Neural cell (in vitro differentiated cells): ENCODE data around the gene CDC73. TPM values are rescaled to one million over a fixed set of nuclear protein-coding genes. Genes with fewer than 3 reads are reported as not detected.

ENCODE experiments used
- H2AFZ ChIP-seq: fragments of 200-600, 300-800 bp; sonication (generic), shearing (Covaris generic); 2 replicates; pipeline ENCODE4 v1.6.0; 2014; ENCODE audit warnings: low read depth, mild to moderate bottlenecking, antibody characterized with exemption, low read length, moderate library complexity
- H3F3A ChIP-seq: fragments of 200-600 bp; shearing (Covaris generic); 2 replicates; pipeline ENCODE4 v1.6.1; 2016; ENCODE audit warnings: mild to moderate bottlenecking, moderate library complexity, mixed read lengths, antibody characterized with exemption, low read length; ENCODE audit not compliant: insufficient read depth, poor library complexity, severe bottlenecking
- H3K27ac ChIP-seq: fragments of 200-600, 300-800 bp; sonication (generic), shearing (Covaris generic); 2 replicates; pipeline ENCODE4 v1.5.1; 2014; ENCODE audit warnings: mild to moderate bottlenecking, low read length, moderate library complexity
- H3K27me3 ChIP-seq: fragments of 300-800, 200-600 bp; sonication (generic), shearing (Covaris generic); 2 replicates; pipeline ENCODE4 v1.6.0; 2014; ENCODE audit warnings: mild to moderate bottlenecking, low read depth, low read length, moderate library complexity; ENCODE audit not compliant: insufficient read depth
- H3K36me3 ChIP-seq: fragments of 300-800, 200-600 bp; sonication (generic), shearing (Covaris generic); 2 replicates; pipeline ENCODE4 v1.5.1; 2014; ENCODE audit warnings: mild to moderate bottlenecking, antibody characterized with exemption, low read length, moderate library complexity; ENCODE audit not compliant: insufficient read depth
- H3K4me2 ChIP-seq: fragments of 300-800, 200-600 bp; sonication (generic), shearing (Covaris generic); 2 replicates; pipeline ENCODE4 v1.6.0; 2014; ENCODE audit warnings: mild to moderate bottlenecking, low read length
- H3K4me3 ChIP-seq: fragments of 300-800, 200-600 bp; sonication (generic), shearing (Covaris generic); 2 replicates; pipeline ENCODE4 v1.5.1; 2014; ENCODE audit warnings: mild to moderate bottlenecking, low read length, moderate library complexity
- H3K79me2 ChIP-seq: fragments of 200-600 bp; shearing (Covaris generic); replicated peaks from 2 replicates; pipeline ENCODE4 v1.6.0; 2014; ENCODE audit warnings: mild to moderate bottlenecking, low read length, moderate library complexity; ENCODE audit not compliant: insufficient read depth
- H3K9ac ChIP-seq: fragments of 300-800, 200-600 bp; sonication (generic), shearing (Covaris generic); 2 replicates; pipeline ENCODE4 v1.6.1; 2016; ENCODE audit warnings: mild to moderate bottlenecking, low read length, mixed read lengths
- H3K9me2 ChIP-seq: fragments of 200-600 bp; shearing (Covaris generic); 2 replicates; pipeline ENCODE4 v1.6.1; 2016; ENCODE audit warnings: mild to moderate bottlenecking, low read length, mixed read lengths; ENCODE audit not compliant: insufficient read depth
- H3K9me3 ChIP-seq: fragments of 200-600, 300-800 bp; sonication (generic), shearing (Covaris generic); 2 replicates; pipeline ENCODE4 v1.6.1; 2016; ENCODE audit warnings: mild to moderate bottlenecking, mixed run types, low read length, moderate library complexity, mixed read lengths
- H4K20me1 ChIP-seq: fragments of 200-600 bp; shearing (Covaris generic); 2 replicates; pipeline ENCODE4 v1.6.1; 2016; ENCODE audit warnings: mild to moderate bottlenecking, mixed run types; ENCODE audit not compliant: insufficient read depth
- EP300 ChIP-seq: fragments of 450-650 bp; conservative IDR thresholded peaks from 2 replicates; pipeline ENCODE4 v1.6.1; 2014; ENCODE audit warnings: antibody characterized with exemption, mild to moderate bottlenecking, moderate library complexity; ENCODE audit not compliant: poor library complexity, severe bottlenecking
- EZH2 ChIP-seq: fragments of 200-600, 300-800 bp; shearing (Covaris generic), sonication (generic); IDR thresholded peaks from 2 replicates; pipeline ENCODE4 v1.6.1; 2014; ENCODE audit warnings: antibody characterized with exemption, low read length, borderline replicate concordance, mild to moderate bottlenecking; ENCODE audit not compliant: insufficient read depth, poor library complexity, severe bottlenecking
- MXI1 ChIP-seq: fragments of 450-650 bp; conservative IDR thresholded peaks from 2 replicates; pipeline ENCODE4 v1.6.1; 2014; ENCODE audit warnings: antibody characterized with exemption, mild to moderate bottlenecking; ENCODE audit not compliant: poor library complexity, severe bottlenecking
- POLR2AphosphoS5 ChIP-seq: IDR thresholded peaks from 2 replicates; pipeline ENCODE4 v1.6.1; 2012
- RAD21 ChIP-seq: fragments of 450-650 bp; conservative IDR thresholded peaks from 2 replicates; pipeline ENCODE4 v1.6.1; 2014; ENCODE audit warnings: antibody characterized with exemption, mild to moderate bottlenecking, moderate library complexity
- SMC3 ChIP-seq: fragments of 450-650 bp; conservative IDR thresholded peaks from 2 replicates; pipeline ENCODE4 v1.6.1; 2014; ENCODE audit warnings: antibody characterized with exemption, mild to moderate bottlenecking, moderate library complexity; ENCODE audit not compliant: poor library complexity
- TAF1 ChIP-seq: IDR thresholded peaks from 2 replicates; pipeline ENCODE4 v1.6.1; 2012; ENCODE audit warnings: low read depth
- polyA plus RNA-seq: library from polyadenylated mRNA; depleted of rRNA; stranded (reverse); fragments of >200 nt; gene quantifications from 2 replicates; pipeline ENCODE4 v1.2.3, GENCODE V29; 2014
- TF ChIP-seq, protein P1 (sequence below): fragments of 450-650 bp; IDR thresholded peaks from 2 replicates; pipeline ENCODE4 v1.5.1; 2014; ENCODE audit warnings: antibody characterized with exemption, mild to moderate bottlenecking, moderate library complexity; ENCODE audit not compliant: poor library complexity, severe bottlenecking
- TF ChIP-seq, protein P2 (sequence below): IDR thresholded peaks from 2 replicates; pipeline ENCODE4 v1.6.1; 2012; ENCODE audit warnings: borderline replicate concordance

The CDC73 gene
- polyA plus RNA-seq, 1 donor from 2014 or later: 11.9 TPM

DNA sequence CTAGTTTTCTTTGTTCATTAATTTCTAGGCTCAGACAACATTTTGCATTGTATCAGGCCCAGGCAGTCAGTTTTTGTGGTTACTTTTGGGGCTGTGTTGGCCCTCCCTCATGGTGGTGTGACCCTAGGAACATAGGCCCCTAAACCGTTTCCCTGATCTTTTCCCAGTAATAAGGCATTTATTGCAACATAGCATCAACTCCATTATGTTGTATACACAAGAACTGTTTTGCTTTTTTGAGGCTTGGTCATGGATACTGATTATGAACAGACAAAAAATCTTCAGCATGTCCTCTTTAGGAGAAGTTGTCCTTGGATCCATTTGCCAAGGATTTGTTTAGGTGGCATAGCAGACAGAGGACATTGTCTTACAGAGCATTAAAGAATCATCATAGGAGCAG lies 54.3 kb downstream of the CDC73 start:
- Histone ChIP-seq H3F3A (no peaks in the 10 kb centered on the region), H3K4me2 (no peak overlapping the region), H3K4me3 (no peak overlapping the region), H4K20me1 (no peaks in the 10 kb centered on the region), H3K27me3 (no peaks in the 10 kb centered on the region), H3K9me2 (no peaks in the 10 kb centered on the region), H3K9ac (no peak overlapping the region), H3K27ac (no peak overlapping the region), H3K36me3 (peaks cover 6% of the 10 kb centered on the region), H3K79me2 (peaks cover 11% of the 10 kb centered on the region), H3K9me3 (no peaks in the 10 kb centered on the region), H2AFZ (no peak overlapping the region)
- TF ChIP-seq, protein P1, sequence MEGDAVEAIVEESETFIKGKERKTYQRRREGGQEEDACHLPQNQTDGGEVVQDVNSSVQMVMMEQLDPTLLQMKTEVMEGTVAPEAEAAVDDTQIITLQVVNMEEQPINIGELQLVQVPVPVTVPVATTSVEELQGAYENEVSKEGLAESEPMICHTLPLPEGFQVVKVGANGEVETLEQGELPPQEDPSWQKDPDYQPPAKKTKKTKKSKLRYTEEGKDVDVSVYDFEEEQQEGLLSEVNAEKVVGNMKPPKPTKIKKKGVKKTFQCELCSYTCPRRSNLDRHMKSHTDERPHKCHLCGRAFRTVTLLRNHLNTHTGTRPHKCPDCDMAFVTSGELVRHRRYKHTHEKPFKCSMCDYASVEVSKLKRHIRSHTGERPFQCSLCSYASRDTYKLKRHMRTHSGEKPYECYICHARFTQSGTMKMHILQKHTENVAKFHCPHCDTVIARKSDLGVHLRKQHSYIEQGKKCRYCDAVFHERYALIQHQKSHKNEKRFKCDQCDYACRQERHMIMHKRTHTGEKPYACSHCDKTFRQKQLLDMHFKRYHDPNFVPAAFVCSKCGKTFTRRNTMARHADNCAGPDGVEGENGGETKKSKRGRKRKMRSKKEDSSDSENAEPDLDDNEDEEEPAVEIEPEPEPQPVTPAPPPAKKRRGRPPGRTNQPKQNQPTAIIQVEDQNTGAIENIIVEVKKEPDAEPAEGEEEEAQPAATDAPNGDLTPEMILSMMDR: no peak
- TF ChIP-seq POLR2AphosphoS5: no peak
- no peak for TF ChIP-seq EZH2
- no peak for TF ChIP-seq MXI1
- TF ChIP-seq SMC3: no peak
- TF ChIP-seq TAF1: no peak
- TF ChIP-seq RAD21: no peak
- TF ChIP-seq, protein P2, sequence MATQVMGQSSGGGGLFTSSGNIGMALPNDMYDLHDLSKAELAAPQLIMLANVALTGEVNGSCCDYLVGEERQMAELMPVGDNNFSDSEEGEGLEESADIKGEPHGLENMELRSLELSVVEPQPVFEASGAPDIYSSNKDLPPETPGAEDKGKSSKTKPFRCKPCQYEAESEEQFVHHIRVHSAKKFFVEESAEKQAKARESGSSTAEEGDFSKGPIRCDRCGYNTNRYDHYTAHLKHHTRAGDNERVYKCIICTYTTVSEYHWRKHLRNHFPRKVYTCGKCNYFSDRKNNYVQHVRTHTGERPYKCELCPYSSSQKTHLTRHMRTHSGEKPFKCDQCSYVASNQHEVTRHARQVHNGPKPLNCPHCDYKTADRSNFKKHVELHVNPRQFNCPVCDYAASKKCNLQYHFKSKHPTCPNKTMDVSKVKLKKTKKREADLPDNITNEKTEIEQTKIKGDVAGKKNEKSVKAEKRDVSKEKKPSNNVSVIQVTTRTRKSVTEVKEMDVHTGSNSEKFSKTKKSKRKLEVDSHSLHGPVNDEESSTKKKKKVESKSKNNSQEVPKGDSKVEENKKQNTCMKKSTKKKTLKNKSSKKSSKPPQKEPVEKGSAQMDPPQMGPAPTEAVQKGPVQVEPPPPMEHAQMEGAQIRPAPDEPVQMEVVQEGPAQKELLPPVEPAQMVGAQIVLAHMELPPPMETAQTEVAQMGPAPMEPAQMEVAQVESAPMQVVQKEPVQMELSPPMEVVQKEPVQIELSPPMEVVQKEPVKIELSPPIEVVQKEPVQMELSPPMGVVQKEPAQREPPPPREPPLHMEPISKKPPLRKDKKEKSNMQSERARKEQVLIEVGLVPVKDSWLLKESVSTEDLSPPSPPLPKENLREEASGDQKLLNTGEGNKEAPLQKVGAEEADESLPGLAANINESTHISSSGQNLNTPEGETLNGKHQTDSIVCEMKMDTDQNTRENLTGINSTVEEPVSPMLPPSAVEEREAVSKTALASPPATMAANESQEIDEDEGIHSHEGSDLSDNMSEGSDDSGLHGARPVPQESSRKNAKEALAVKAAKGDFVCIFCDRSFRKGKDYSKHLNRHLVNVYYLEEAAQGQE: no peak
- TF ChIP-seq EP300: no peak

DNA sequence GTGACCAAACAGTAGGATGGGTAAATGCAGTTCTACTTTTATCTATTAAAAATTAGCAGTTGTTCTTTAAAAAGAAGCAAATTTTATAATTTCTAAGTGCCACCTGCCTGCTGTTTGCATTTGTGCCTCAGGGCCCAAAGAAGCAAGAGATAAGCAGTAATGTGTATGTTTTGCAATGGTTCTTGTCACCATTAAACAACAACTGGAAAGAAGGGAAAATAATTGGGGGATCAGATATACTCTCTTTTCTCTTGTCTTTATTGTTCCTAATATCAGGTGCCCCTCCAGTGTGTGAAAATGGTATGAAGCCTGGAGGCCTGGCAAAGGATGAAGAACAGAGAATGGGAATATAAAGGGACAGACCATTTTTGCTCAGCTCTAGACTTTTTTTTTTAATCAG lies 55.0 kb downstream of the CDC73 start:
- Histone ChIP-seq H3K4me3 (no peak overlapping the region), H3K36me3 (peaks cover 8% of the 10 kb centered on the region), H3K27me3 (no peaks in the 10 kb centered on the region), H4K20me1 (no peaks in the 10 kb centered on the region), H3K9me3 (no peaks in the 10 kb centered on the region), H3K27ac (no peak overlapping the region), H3F3A (no peaks in the 10 kb centered on the region), H3K9me2 (no peaks in the 10 kb centered on the region), H3K4me2 (no peak overlapping the region), H3K9ac (no peak overlapping the region), H3K79me2 (peaks cover 16% of the 10 kb centered on the region), H2AFZ (no peak overlapping the region)
- TF ChIP-seq EZH2 (no peak), TAF1 (no peak), SMC3 (no peak), EP300 (no peak), POLR2AphosphoS5 (no peak), MXI1 (no peak), RAD21 (no peak)
- TF ChIP-seq, protein P2: no peak
- TF ChIP-seq, protein P1: no peak
